GM18951 (cell line): ENCODE results near the gene PALMD.

ENCODE experiments used
- POLR2A ChIP-seq: IDR thresholded peaks from 4 replicates; pipeline ENCODE4 v1.6.1; 2011; ENCODE audit warnings: mild to moderate bottlenecking; ENCODE audit not compliant: insufficient read length, insufficient read depth; ENCODE audit errors: extremely low read depth
- in situ Hi-C: fragments of 300-500 bp; cut with MboI; formaldehyde crosslinking; loops from one replicate; pipeline ENCODE4 v1.12.0; 2022; ENCODE audit warnings: low sequenced_read_pairs, mixed read lengths, inconsistent platforms; ENCODE audit not compliant: unreplicated experiment

PALMD gene

DNA sequence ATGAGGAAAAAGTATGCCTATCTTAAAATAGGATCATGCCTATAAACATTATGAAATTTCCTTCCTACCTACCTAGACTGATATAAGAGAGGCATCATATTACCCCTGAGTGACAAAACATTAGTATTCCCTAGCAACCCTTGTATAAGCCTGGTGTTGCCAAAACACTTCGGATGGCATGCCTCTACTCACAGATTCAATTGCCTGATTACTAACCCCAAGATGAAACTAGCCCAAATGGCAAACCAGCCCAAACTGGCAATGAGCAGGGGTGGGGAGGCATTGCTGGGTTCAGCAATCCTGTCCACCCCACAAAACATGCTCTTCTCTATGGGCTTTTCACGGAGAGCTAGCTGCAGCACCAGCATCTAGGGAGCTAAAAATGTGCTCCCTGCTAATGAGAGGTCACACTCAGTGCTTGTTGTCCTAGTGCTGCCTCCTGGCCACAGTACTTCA, 13.9 kb downstream of the PALMD start:
- TF ChIP-seq POLR2A = no peak
- in situ Hi-C loops = no loop called here

DNA sequence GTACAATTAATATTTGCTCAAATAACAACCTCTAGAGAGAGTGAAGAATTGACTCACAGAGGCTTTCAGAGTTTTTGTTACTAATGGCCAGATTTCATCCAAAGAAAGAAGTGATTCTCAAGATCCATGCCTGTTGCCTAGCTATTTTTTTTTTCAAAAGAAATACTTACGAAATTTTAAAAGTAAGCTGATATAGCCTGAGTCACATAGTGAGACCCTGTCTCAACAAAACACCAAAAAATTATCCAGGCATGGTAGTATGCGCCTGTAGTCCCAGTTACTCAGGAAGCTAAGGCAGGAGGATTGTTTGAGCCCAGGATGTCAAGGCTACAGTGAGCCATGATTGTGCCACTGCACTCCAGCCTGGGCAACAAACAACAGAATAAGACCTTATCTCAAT, 14.6 kb downstream of the PALMD start:
- in situ Hi-C loops = no loop called here
- TF ChIP-seq POLR2A = no peak

DNA sequence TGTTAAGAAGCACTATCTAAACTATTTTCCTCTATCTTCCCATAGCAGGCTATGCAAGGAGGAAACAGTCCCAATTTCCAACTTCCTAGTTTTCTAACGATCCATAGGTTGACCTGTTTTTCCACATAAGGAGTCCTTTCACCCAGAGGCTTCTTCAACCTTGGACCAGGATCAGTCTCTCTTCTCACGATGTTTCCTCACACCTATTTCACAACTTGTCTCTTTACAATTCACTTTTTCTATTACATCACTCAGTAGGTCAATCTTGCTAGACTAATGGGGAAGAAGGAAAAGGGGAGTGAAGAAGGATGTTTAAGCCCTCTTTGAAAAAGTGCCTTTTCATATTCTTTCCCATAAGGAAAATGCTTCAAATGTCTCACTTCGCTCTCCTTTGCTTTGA, 15.9 kb downstream of the PALMD start:
- no peak for TF ChIP-seq POLR2A
- in situ Hi-C loops = no loop called here

DNA sequence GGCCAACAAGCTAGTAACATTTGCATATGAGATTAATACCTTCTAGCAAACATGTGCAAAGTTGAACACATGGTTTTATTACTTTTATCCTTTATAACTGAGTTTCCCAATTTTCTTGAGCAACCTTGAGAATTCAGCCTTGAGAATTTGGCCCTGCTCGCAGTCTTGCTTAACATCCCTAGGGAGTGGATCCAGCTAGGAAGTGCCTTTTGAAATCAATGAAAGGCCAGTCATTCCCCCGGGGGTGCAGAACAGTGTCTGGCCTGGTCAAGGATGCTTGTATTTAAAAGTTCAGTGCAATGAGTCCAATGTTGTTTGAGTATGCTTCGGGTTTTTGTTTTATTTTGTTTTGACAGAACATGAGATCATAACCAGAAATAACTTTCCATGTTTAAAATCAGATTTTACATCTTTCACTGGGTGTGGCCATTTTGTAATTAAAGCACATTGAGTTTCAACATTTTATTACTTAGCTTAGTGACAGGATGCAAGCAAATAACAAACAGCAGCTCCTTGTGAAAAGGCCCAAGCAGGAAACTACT, 16.7 kb downstream of the PALMD start:
- TF ChIP-seq POLR2A = no peak
- in situ Hi-C loops = no loop called here

DNA sequence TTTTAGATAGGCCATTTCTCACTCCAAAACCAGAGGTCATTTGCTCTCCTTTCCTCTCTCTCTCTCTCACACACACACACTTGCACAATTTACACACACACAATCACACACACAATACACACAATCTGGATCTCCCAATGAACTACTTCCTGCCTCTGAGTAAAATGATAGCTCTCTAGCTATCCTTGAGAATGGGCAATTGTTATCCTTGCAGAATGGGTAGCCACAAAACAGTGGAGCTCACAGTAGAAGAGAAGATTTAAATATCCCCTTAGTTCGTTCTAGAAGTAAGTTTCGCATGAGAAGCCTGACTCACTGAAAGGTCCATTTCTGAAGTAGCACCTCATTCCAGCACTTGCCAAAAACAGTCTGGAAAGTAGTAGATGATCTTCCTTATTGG, 17.6 kb downstream of the PALMD start:
- in situ Hi-C loops = no loop called here
- TF ChIP-seq POLR2A = no peak

DNA sequence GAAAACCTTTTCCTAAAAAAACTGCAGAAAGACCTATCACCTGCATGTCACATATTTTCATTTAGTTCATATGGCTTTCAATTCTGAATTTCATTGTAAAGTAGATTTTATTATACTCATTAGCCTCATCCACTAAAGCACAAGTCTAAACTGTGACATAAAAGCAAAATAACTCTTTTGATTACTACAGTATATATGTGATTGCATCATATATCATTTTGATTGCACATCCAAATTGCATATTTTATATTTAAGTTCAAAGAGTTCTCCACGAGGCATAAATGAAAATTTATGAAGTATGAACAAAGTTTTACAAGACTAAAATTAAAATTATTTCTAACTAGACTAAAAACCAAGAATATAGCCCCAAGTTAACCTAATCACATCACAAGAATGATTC, 19.3 kb downstream of the PALMD start:
- TF ChIP-seq POLR2A = no peak
- in situ Hi-C loops = no loop called here

DNA sequence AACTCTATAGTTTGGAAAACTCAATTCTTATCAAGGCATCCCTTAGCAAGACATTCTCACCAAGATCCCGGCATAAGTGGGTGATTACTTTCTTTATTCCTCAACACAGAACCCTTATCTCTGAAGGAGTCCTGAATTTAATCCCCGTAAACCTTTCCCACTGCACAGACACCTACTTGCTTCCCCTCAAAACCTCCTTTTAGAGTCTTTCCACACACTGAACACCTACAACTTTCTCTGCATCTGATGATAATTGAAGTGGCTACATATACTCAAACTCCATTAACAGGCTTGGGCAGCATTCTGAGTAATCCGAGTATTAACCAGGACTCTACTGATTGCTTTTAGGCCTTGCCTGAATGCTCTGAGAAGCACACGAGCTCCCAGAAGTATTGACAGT, 23.5 kb downstream of the PALMD start:
- TF ChIP-seq POLR2A = no peak
- in situ Hi-C loops = no loop called here

DNA sequence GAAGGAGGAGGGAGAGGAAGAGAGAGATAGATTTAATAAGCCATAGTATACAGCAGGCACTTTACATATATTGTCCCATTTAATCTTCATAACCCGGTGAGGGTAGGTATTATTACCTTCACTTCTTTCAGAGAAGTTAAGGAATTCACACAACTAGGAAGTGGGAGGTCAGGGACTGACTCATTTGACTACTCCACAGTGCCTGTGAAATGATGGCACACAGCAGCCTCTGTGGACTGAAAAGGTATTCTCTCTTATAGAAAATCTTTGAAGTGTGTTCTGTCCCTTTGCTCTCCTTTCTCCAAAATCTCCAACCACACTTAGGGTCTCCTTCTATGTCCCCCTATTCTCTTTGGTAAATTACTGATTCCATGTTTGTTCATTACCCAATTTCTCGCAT, 23.9 kb downstream of the PALMD start:
- TF ChIP-seq POLR2A = no peak
- in situ Hi-C loops = no loop called here

DNA sequence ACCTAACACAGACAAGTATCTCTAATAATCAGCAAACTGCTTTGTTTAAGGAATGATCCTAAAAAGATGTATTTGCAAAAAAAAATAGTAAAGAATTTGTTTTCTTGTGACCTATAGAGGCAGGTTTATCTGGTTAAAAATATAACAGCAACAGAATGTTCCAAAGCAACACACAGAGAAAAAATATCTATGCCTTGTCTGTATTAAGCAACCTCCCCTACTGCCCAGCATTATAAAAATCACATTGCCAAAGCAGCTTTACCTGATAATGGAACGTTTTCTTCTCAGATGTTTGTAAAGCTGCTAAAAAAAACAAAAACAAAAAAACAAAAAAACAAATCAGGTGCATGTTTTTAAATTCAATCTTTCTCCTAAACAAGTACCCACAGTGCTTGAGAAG, 24.7 kb downstream of the PALMD start:
- TF ChIP-seq POLR2A = no peak
- in situ Hi-C loops = no loop called here

DNA sequence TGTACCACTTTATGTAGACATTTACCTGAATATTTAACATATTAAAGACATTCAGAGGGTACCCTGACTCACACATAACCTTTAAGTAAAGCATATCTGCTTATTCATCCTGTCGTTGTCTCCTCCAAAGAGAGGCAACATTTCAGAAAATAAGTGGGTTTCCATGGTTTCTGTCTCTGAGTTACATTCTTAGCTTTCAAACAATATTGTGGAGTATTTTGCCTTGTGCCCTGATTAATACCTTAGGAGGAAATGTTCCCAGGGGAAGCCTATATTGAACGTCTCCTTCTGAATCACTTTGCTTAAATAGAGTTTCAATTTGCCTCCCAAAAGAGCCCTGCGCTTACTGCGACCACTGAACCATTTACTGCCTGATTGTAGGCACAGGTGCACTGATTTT, 26.1 kb downstream of the PALMD start:
- in situ Hi-C loops = no loop called here
- TF ChIP-seq POLR2A = no peak

DNA sequence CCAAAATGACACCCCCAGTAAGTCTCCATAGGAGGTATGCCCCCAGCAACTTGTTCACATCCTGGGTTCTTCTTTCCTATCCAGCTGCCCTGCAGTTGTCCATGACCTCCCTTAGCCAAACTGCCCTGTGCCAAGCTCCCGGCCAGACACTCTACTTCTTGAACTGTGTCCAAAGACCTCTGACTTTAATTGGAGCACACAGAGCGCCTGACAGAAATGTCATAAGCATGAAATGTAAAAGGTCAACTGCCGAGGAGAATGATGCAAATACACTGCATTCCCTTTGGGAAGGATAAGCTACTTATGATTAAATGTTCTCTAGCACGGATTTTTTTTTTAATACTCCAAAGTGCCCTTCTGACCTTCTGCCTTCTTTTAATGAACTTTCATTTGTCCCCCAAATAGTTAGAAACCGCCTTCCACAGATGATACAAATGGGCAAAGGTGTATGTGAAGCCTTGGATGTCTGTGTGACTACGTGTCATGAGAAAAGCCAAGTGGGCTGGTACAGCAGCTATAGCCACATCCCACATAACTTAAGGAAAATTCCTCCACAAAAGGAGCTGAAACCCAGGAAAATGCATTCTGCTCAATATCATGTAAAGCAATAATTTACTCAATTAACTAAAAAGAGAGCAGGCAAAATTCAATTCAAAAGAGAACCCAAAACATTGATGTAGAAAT, 26.8 kb downstream of the PALMD start:
- TF ChIP-seq POLR2A = no peak
- in situ Hi-C loops = no loop called here

DNA sequence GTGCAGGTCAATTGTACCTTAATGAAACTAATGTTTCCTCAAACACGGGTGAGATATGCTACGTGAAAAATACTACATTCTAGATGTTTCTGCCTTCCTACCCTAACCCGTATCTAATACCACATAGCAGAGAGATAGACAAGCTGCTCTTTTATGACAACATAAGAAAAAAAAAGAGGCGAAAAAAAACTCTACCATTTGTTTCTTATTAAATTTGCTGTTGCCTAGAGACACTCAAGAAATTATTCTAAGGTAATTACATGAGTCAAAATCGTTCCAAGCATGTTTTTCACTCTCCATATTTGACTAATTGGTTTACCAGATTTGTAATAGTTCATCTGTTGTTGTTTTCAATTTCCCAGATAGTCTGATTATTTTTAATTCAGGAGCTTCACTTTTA, 27.4 kb downstream of the PALMD start:
- in situ Hi-C loops = no loop called here
- no peak for TF ChIP-seq POLR2A

DNA sequence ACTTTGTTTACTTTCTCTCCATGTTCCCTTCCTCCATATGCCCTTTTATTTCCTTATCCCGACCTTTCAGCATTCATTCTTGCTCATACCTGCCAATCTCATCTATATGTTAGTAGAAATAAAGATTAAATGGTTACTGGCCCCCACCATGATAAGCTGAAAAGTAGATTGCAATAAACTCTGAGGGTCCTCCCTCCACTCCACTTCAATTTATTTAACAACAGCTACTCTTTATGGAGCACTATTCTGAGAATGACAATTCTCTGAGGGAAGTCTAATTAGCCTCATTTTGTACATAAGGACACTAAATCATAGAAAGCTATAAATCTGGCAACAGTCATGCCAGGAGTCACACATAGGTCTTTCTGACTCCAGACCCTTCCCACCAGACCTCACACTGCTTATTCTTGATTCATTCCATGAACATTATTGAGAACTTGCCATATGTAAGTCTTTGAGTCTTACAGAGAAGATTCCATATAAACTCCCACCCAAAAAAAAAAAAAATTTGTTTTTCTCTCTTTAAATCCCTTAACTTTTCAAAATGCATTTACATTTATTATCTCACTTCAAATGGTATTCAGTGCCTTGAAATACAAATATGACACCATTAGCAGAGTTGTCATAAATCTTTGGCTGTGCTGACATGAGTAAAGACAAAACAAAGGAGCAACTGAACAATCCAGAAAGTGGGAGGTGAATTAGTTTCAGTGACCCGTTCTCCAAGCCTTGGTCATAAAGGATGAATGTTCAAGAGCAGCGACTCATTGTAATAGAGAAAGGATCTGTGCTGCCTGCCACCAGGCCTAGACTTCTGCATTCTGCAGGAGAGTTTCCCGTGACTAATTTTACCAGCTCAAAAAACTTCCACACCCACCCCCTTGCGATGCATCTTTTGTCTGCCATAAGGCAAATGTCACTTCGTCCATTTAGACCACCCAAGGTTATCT, 28.5 kb downstream of the PALMD start:
- in situ Hi-C loops = no loop called here
- TF ChIP-seq POLR2A = no peak

DNA sequence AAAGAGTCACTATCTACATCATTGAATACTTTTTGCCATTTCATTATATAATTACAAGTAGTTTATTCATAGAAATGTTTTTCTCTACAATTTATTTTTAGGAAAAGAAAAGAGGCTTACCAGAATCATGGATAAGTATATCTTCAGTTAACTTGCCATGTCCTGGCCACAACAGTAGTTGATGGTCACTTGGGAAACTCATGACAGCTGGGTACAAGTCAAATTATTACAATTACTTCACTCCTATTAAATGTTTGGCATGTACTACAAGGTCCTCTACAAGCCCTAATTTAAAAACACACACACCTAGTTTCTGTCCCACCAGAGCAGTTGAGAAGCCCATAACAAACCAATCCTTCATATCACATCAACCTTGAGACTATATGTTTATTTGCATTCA, 29.4 kb downstream of the PALMD start:
- no peak for TF ChIP-seq POLR2A
- in situ Hi-C loops = no loop called here
